Activated naive CD8-positive, alpha-beta T cell treated with anti-CD3 and anti-CD28 coated beads, Interleukin-2, amount 50 U/mL, for 16 hours (primary cell): Measurements from ENCODE around the gene NCBP3.
"Not testable (repeated sequence)": the region's sequence is repeated elsewhere in the genome, so short reads cannot be mapped to it uniquely, and the experiment has no call there.

ENCODE experiments used
- DNase-seq: peaks from one replicate; pipeline ENCODE4 v3.0.0-alpha.2; 2020; ENCODE audit warnings: low read depth, low spot score

The NCBP3 gene

GRCh38 chr17:3848229-3848835, 2.3 kb upstream of the NCBP3 start:
- DNase-seq = no peak

DNA sequence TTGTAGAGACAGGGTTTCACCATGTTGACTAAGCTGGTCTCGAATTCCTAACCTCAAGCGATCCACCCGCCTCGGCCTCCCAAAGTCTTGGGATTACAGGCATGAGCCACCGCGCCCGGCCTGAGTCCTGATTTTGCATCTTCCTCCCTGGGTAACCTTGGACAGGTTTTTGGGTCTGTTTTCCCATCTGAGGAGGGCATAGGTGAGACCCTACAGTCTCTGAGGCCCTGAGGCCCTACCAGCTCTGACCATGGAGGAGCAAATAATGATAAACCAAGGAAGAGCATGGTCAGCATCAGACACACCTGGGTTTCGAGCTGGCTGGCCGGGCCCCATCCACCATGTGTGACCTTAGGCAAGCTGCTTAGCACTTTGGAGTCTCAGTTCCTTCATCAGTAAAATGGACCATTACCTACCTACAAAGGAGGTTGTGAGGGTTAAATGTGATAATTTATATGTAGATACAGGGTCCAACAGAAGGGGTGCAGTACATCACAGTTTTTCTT, 1.2 kb upstream of the NCBP3 start:
- DNase-seq = no peak

DNA sequence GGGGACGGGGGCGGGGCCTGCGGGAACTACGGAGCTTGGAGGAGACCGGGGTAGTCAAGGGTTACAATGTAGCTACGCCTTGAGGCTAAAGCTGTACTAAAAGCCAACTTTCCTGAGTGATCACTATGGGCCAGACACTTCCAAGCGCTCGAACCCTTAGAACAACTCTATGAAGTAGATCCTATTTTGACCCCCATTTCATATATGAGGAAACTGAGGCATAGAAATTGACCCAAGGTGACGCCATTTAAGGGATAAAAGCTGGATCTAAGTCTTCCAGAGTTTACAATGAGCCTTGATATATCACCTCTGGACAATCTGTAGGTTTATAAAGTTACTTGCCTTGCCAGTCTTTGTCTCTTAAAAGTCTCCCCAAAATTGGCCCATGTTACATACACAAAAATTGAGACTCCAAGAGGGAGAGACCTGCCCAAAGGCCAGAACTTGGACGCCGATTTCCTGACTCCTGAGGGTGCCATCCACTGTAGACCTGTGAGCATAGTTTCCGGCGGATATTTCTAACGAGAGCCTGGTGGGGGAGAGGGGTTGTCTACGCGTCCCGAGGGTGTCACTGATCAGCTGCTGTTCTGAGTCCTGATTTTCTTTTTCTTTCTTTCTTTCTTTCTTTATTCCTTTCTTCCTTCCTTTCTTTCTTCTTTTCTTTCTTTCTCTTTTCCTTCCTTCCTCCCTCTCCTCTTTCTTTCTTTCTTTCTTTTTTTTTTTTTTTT, 555 bp upstream of the NCBP3 start:
- DNase-seq = no peak

DNA sequence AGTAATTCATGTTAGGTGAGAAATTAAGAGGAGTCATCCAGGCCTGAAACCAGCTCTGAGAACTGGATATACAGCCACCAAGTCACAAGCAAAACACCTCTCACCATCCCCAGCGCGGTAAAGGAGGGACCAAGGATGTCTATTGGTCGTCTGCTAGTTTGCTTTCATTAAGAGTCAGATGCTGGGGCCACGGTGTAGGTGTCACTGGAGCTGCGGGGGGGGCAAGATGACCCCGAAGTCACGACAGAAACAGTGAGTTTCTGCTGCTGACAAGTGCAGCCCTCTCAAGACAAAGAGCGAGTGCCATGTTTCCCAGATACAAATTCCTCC, 790 bp downstream of the NCBP3 start:
- DNase-seq = no peak

DNA sequence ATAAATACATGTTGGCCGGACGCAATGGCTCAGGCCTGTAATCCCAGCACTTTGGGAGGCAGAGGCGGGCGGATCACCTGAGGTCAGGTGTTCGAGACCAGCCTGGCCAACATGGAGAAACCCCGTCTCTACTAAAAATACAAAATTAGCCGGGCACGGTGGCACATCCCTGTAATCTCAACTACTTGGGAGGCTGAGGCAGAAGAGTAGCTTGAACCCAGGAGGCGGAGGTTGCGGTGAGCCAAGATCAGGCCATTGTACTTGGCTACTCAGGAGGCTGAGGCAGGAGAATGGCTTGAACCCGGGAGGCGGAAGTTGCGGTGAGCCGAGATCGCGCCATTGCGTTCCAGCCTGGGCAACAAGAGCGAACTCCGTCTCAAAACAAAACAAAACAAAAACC, 1.5 kb downstream of the NCBP3 start:
- not testable (repeated sequence) for DNase-seq

- DNase-seq = no peak
Observed at GRCh38 chr17:3843935-3844516, 2.0 kb downstream of the NCBP3 start.

DNA sequence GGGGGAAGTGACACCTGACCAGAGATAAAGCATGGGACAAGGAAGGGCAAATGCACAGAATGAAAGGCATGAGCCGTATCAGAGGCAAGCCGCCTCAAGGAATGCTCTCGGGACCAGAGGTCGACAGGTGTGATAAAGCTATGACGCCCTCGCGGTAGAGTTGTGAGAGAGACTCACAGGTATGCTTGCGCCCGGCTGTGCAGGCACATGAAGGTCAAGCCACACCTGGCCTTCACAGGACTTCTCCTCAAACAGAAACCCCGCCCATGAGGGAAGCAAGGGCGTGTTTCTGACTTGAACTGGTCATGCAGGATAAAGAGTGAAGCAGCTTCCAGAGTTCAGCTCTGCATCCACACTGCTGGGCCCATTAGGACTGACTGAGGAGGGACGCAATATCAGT, 7.8 kb downstream of the NCBP3 start:
- DNase-seq = no peak

GRCh38 chr17:3836551-3836950, 9.5 kb downstream of the NCBP3 start:
- no peak for DNase-seq

DNA sequence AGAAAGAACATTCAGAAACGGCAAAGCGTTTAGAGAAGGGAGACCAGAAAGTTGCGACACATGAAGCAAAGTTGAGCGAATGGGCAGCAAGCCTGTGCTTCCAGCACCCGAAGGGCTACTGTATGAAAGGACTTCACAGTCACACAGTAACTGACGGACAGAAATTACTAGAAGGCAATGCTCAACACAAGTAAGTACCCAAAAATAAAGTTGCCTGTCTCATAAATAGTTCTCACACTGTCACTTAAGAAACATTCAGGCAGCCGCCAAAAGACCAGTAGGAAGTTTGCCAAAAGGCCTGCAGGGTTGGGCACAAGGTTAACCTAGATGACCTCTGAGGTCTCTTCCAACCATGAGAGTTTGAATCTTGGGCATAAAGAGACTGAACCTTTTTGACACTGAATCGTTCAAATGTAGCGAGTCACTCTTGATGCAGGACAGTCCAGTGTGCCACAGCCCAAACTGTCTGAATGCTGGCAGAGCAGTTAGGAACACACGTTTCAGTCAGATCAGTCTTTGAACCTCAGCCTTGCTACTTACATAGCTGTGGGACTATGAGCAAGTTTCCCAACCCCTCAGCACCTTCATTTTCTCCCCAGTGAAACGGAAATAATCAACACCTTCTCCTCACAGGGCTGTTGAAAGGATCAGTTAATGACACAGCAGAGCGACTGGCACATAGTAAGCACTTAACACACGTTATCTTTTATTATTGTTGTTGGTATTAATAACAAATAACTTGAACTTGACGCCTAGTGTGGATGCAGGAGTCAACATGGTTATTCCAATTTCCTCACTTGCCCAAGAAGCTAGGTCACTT, 10.4 kb downstream of the NCBP3 start:
- DNase-seq = no peak

DNA sequence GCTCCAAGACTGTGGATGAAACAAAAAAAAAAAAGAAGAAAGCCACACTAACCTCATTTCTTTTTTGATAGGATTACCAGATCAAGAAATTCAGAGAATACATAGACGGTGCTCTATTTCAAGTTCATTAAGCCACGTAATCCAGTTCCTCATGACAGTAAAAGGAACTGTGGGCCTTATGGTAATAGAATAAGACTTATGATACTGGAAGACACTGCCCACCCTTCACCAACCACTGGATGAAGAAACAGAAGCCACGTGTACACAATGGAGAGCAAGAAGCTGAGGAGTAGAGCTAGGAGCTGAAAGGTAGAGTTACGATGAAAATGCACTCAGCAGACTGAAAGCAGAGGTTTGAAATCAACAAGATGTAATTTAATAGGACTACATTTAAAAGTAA, 11.2 kb downstream of the NCBP3 start:
- no peak for DNase-seq

DNA sequence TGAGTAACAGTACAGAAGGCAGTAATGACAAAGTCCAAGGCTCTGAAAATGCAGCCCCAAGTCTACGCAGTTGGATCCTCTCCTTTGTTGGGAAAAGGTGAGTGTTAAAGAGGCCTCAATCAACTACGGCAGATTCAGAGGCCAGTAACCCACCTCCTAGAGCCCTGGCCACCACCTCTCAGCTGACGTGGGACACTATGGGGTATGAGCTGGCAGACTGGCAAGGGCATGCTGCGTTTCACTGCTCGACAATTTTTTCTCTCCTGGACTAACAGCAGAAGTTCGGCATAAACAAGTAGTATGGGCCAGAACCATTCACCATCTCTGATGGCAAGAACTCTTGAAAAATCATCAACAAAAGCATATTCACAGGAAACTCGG, 17.2 kb downstream of the NCBP3 start:
- DNase-seq = no peak

DNA sequence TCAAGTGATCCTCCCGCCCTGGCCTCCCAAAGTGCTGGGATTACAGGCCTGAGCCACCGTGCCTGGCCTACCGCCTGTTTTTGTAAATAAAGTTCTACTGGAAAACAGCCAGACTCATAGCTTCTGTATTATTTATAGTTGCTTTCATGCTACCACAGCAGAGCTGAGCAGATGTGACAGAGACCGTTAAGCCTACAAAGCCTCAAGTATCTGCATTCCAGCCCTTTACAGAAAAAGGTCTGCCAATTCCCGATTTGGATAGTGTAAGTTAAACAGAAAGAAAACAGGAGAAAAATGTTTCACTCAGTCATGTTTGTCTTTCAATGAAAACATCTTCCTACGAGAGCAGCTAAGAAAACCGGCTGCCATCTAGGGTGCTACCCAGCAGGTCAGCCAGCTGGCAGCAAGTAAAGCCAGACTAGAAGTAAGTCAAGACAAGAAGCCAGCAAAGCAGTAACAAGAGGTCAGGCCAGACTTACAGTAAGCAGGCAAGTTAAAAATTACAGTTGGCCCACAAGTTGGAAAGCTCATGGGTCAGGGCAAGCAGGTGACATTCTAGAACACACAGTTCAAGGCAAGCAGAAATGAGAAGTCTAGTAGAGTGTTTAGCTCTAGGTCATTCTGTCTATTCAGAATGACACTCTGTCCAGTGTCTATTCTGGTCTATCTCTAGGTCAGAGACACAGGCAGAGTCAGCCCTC, 17.7 kb downstream of the NCBP3 start:
- DNase-seq = no peak

GRCh38 chr17:3827124-3827773, 18.8 kb downstream of the NCBP3 start:
- peak; percentile 47 for DNase-seq

DNA sequence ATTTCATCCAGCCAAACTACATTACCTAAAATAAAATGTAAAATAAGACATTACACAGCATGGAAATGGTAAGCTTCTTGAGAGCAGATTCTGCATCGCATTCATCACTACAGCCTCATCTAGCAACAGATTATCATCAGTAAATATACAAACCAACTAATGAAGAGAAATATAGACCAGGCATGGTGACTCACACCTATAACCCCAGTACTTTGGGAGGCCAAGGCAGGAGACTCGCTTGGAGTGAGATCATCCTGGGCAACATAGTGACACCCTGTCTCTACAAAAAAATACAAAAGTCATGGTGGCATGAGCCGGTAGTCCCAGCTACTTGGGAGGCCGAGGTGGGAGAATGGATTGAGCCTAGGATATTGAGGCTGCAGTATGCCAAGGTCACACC, 19.9 kb downstream of the NCBP3 start:
- no peak for DNase-seq

DNA sequence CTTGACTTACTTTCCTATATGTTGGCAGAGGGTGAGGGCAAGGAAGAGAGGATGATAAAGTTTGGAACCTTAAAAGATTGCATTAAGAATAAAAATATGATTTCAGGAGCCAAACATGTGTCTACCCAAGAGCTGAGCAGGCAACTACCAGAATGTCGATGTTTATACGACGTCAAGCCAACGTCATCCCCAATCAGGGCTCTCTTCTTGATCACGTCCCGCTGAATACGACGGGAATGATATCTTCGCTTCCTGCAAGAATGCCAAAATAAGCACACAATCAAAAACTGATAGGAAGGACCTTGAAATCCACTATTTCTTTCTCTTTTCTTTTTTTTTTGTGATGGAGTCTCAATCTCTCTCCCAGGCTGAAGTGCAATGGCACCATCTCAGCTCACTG, 24.9 kb downstream of the NCBP3 start:
- no peak for DNase-seq

DNA sequence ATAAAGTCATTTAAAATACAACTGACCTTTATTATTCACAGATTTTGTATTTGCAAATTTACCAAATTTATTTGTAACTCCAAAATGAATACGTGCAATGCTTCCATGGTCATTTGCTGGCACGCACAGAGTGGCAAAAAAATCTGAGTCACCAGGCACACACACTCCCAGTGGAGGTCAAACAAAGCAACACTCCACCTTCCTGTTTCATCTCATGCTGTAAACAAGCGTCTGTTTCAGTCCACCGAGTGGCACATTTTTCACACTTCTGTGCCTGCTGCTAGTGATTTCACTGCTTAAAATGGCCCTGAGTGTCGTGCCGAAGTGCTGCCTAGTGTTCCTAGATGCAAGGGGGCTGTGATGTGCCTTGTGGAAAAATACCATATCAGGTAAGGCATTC, 27.3 kb downstream of the NCBP3 start:
- DNase-seq = no peak

DNA sequence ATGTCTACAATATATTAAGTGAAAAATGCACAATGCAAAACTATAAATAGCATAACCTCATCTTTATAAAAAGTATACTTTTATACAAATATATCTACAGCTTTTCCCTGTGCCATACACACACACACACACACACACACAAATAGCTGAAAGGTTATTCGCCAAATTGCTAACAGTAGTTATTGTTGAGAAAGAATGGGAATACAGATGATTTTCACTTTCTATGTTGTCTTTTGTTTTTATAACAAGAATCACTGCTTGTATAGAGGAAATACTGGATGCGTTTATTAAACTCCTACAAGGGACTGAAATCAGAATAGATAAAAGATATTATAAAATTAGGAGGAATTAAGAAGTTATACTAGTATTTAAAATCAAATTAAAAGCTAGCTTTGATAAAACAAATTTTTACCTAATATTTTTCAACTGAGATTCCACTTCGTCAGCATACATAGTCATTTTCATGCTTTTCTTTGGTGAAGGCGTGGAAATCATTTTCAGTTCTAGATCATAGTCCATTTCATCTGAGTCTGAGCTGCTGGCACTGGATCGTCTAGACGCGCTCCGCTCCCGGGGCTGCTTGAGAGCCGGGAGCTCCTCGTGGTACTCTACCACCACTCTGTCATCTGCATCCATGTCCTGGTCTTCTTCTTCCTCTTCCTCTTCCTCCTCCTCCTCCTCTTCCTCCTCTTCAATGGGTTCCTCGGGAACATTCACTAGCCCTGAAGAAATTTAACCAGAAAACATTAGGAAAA, 28.0 kb downstream of the NCBP3 start:
- no peak for DNase-seq

DNA sequence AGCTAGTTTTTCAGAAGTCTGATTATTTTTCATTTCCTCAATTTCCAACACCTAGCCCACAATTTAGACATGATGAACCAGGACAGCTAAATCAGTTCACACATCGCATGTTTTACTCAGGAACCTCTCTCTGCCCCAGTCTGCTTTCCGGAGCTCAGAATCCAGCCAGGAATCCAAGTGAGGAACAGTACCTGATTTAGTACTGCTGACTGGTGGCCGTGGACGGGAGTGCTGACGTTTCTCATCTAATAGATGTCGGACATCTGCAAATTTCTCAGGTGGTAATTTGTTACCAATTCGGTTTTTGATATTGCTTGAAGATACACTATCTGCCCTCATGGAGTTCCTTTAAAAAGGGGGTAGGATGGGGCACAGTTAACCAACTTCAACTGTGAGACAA, 30.1 kb downstream of the NCBP3 start:
- no peak for DNase-seq

- no peak for DNase-seq
Observed at GRCh38 chr17:3815122-3815521, 30.9 kb downstream of the NCBP3 start.

DNA sequence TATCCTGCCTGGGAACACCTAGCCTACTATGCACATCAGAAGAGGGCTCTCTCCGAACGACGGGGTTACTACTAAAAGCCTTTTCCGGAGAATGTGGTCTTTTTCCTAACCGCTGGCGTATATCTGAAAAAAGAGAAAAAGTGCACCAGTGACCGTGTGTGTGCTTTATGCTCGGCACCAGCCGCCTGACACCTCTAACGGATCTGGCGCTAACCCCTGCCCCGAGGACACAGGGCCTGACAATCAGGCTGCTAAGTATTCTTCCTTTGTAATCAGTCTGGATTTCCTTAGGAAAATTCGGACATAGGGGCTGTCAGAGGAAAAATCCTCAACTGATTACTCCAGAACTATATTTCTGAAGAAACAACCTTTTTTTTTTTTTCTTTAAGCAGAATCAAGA, 31.7 kb downstream of the NCBP3 start:
- no peak for DNase-seq

DNA sequence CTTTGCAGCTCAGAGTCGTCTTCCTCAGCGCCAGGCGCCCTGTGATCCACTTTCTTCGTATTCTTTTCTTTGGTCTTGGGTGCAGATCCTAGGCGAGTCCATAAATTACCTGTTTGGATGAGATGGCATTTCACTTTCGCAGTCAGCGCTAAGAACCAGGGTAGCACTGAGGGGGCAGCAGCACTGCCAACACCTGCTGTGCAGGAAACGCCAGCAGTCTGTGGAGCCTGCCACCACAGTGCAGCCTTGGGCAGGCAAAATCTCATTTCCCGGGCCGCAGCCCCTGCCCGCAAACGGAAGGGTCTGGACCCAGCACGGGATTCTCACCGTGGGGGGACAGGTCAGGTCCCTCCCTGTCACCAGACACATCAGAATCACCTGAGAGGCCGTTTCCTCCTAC, 32.9 kb downstream of the NCBP3 start:
- DNase-seq = no peak
